Spinal cord (tissue), 10 donors: ENCODE measurements around the gene BRINP1. TPM values are rescaled to one million over a fixed set of nuclear protein-coding genes. Genes with fewer than 3 reads are reported as not detected.
A peak's percentile ranks its signal among the peaks of the same experiment; 100 is the strongest.
"Not testable (repeated sequence)": the region's sequence is repeated elsewhere in the genome, so short reads cannot be mapped to it uniquely, and the experiment has no call there.

Experiments used
- DNase-seq, 6 donors: peaks; one replicate each; pipeline versions ENCODE4 v3.0.0 to v3.0.0-alpha.2; 2013 to 2015; ENCODE audit warnings: low spot score in 6 of 6, low read depth in 4 of 6
- H3K27ac ChIP-seq: one replicate; pipeline ENCODE4 v1.5.1; 2013; ENCODE audit warnings: low read depth, low read length, control low read depth
- H3K27me3 ChIP-seq: one replicate; pipeline ENCODE4 v1.6.1; 2013; ENCODE audit warnings: low read length; ENCODE audit not compliant: control insufficient read depth, insufficient read depth
- H3K36me3 ChIP-seq: one replicate; pipeline ENCODE4 v1.6.1; 2013; ENCODE audit warnings: low read length; ENCODE audit not compliant: control insufficient read depth, insufficient read depth
- H3K4me1 ChIP-seq: one replicate; pipeline ENCODE4 v1.6.1; 2013; ENCODE audit warnings: low read length; ENCODE audit not compliant: control insufficient read depth, insufficient read depth
- H3K4me3 ChIP-seq: one replicate; pipeline ENCODE4 v1.5.1; 2013; ENCODE audit warnings: low read depth, low read length, control low read depth
- H3K9me3 ChIP-seq: one replicate; pipeline ENCODE4 v1.6.1; 2013; ENCODE audit warnings: low read length; ENCODE audit not compliant: control insufficient read depth, insufficient read depth
- WGBS: methylation state at CpG from one replicate; pipeline ENCODE4 v1.1.5; 2013; ENCODE audit warnings: missing lambda C conversion rate; ENCODE audit not compliant: insufficient coverage; 5-methylcytosine and 5-hydroxymethylcytosine counted together
- polyA plus RNA-seq, 2 donors: library from polyadenylated mRNA; unstranded; fragments of 120-200 nt; gene quantifications; one replicate each; pipeline ENCODE4 v1.2.1, GENCODE V29; 2013; ENCODE audit not compliant: insufficient read length in 2 of 2
- total RNA-seq, 2 donors: library from RNA; depleted of rRNA in 1 of 2; stranded (reverse); fragments of 120-200 nt in 1 of 2; fragments of >200 nt in 1 of 2; gene quantifications; one replicate each; pipeline versions ENCODE4 v1.2.3 to v1.2.4, GENCODE V29; 2013 to 2014
- donor health status: healthy.

The BRINP1 gene
- total and polyA plus RNA-seq, 4 donors: 47.2 to 113 (median 90.9) TPM

GRCh38 chr9:119184265-119184936, 184.8 kb downstream of the BRINP1 start:
- Histone ChIP-seq H3K9me3 (no peaks in the 10 kb centered on the region), H3K4me1 (peaks cover 15% of the 10 kb centered on the region), H3K4me3 (no peak overlapping the region), H3K27me3 (no peaks in the 10 kb centered on the region), H3K27ac (no peak overlapping the region), H3K36me3 (peaks cover 9% of the 10 kb centered on the region)
- DNase-seq: no peak
- 80% methylated on average over 2 of the region's 3 CpGs for WGBS

DNA sequence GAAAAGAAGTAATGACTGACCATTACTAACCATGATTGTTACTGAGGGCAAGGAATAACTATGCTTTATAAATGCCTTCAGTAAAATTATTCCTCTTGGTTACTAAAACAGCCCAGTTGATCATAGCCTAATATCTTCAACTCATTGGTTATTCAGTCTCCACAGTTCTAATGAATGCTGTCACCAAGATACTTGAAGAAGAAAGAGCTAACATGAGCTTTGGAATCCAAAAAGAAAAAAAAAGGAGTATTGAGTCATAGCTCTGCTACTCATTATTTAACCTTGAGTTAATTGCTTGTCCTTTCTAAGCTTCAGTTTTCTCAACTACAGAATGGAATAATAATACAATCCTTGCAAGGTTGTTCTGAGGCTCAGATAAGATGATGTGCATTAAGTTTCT, 187.7 kb downstream of the BRINP1 start:
- H3K4me3 ChIP-seq: no peak overlapping the region
- no peaks in the 10 kb centered on the region for H3K9me3 ChIP-seq
- DNase-seq: no peak
- H3K27me3 ChIP-seq: no peaks in the 10 kb centered on the region
- no peak overlapping the region for H3K27ac ChIP-seq
- peaks cover 8% of the 10 kb centered on the region for H3K36me3 ChIP-seq
- peaks cover 32% of the 10 kb centered on the region for H3K4me1 ChIP-seq

DNA sequence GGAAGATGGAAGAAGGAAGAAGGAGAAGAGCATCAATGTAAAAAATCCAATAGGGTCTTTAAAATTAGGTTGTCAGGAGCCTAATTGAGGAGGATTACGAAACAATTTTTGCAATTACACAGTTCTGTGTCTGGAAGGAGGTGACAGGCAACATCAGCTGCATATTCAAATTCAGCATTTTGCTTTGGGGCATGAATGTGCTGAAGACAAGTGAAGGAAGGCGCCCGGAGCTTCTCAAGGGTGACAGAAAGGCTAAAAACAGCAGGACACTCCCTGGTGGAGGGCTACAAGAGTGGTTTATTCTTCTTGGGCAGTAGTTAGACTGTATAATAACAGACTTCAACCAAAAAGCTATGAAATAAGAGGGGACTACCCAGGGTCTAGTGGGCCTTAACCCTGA, 188.3 kb downstream of the BRINP1 start:
- Histone ChIP-seq H3K9me3 (no peaks in the 10 kb centered on the region), H3K4me3 (no peak overlapping the region), H3K27ac (no peak overlapping the region), H3K4me1 (peaks cover 25% of the 10 kb centered on the region), H3K27me3 (no peaks in the 10 kb centered on the region), H3K36me3 (peaks cover 4% of the 10 kb centered on the region)
- DNase-seq: no peak
- WGBS: 93% methylated on average over 3 of the region's 3 CpGs

DNA sequence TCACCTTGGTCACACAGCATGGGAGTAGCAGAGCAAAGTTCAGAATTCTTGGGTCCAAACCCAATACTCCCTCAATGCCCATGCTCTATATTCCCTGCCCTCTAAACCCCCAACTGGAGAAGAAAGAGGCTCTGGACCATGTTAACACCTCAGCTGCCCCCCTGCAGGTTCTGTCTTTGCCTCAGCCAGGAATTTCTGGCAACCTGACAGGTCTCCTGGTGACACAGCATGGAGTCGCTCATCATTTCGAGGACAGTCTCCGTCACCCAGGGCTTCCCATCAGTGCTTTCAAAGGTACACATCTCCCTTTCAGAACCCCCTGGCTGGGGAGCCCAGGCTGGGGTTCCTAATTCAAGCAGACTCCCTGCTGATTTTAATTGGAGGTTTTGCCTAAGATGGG, 189.5 kb downstream of the BRINP1 start:
- peak in 1 of 6 donors; percentile 30 for DNase-seq

DNA sequence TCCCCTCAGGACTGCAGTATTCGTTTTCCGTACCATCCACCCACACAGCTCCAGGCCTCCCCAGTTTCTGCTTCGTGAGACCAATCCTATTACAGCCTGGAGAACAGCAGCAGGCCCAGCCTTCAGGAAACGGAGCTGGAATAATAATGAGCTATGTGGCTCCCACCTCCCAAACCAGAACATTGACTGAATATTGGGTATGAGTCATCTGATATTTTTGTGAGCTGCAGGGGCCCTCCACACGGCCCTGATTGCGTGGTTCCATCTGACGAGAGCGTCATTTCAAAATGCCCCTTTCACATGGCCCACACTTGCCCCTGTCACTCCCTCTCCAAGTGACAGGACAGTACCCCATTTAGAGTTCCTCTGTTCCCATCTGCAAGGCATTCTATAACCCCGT, 192.0 kb downstream of the BRINP1 start:
- Histone ChIP-seq H3K27me3 (no peaks in the 10 kb centered on the region), H3K36me3 (peaks cover 3% of the 10 kb centered on the region), H3K4me1 (peaks cover 22% of the 10 kb centered on the region), H3K9me3 (no peaks in the 10 kb centered on the region), H3K27ac (peak overlapping the region; percentile 47), H3K4me3 (no peak overlapping the region)
- 78% methylated on average over 3 of the region's 9 CpGs for WGBS
- DNase-seq: peak in 2 of 6 donors; percentile 27 to 73

More for the DNA sequence above, 189.5 kb downstream of the BRINP1 start:
- H3K4me3 ChIP-seq: no peak overlapping the region
- H3K27ac ChIP-seq: no peak overlapping the region
- H3K9me3 ChIP-seq: no peaks in the 10 kb centered on the region
- H3K4me1 ChIP-seq: peaks cover 22% of the 10 kb centered on the region
- no peaks in the 10 kb centered on the region for H3K27me3 ChIP-seq
- 34% methylated on average over 3 of the region's 3 CpGs for WGBS
- H3K36me3 ChIP-seq: peaks cover 3% of the 10 kb centered on the region

- Histone ChIP-seq H3K36me3 (peaks cover 3% of the 10 kb centered on the region), H3K27ac (peak overlapping the region; percentile 35), H3K4me1 (peaks cover 22% of the 10 kb centered on the region), H3K9me3 (no peaks in the 10 kb centered on the region), H3K27me3 (no peaks in the 10 kb centered on the region), H3K4me3 (no peak overlapping the region)
- no CpG with 5 or more reads among the region's 1 CpG for WGBS
- peak in 3 of 6 donors; percentile 33 to 56 (median 54) for DNase-seq
These were observed 193.7 kb downstream of the BRINP1 start for GRCh38 chr9:119175581-119175980.

DNA sequence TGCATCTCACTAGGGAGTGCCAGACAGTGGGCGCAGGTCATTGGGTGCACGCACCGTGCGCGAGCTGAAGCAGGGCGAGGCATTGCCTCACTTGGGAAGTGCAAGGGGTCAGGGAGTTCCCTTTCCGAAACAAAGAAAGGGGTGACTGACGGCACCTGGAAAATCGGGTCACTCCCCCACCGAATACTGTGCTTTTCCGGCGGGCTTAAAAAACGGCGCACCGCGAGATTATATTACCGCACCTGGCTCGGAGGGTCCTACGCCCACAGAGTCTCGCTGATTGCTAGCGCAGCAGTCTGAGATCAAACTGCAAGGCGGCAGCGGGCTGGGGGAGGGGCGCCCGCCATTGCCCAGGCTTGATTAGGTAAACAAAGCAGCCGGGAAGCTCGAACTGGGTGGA, 200.0 kb downstream of the BRINP1 start:
- not testable (repeated sequence) for H3K27me3 ChIP-seq, H3K4me3 ChIP-seq, DNase-seq, H3K27ac ChIP-seq, H3K4me1 ChIP-seq, H3K9me3 ChIP-seq
- H3K36me3 ChIP-seq: peaks cover 17% of the 10 kb centered on the region
- 51% methylated on average over 19 of the region's 27 CpGs for WGBS

GRCh38 chr9:119167876-119168275, 201.4 kb downstream of the BRINP1 start:
- H3K27ac ChIP-seq: no peak overlapping the region
- H3K27me3 ChIP-seq: no peaks in the 10 kb centered on the region
- H3K4me1 ChIP-seq: peaks cover 3% of the 10 kb centered on the region
- peaks cover 17% of the 10 kb centered on the region for H3K36me3 ChIP-seq
- WGBS: 99% methylated on average over 9 of the region's 16 CpGs
- H3K4me3 ChIP-seq: no peak overlapping the region
- no peaks in the 10 kb centered on the region for H3K9me3 ChIP-seq
- no peak for DNase-seq

GRCh38 chr9:119167267-119167666, 202.0 kb downstream of the BRINP1 start:
- Histone ChIP-seq H3K27ac (peak overlapping the region; percentile 48), H3K27me3 (no peaks in the 10 kb centered on the region), H3K9me3 (no peaks in the 10 kb centered on the region), H3K4me3 (no peak overlapping the region), H3K4me1 (peaks cover 3% of the 10 kb centered on the region), H3K36me3 (peaks cover 17% of the 10 kb centered on the region)
- DNase-seq: no peak
- WGBS: 98% methylated on average over 21 of the region's 21 CpGs

DNA sequence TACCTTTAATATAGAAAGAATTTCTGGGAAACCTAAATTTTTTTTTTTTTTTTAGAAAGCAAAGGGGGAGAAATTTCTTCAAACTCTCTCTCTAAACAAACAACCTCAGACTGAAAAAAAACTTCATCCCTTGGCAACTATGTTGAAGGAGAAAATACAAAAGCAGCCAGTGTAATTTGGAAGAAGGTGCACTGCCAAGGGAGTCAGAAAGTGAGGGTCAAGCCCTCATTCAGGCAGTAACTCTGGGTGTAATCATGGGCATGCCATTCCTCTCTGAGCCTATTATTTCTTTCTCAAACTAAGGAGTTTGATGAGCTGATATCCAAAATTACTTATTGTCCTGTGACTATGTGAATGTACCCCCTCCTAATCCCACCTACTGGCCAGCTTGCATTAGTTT, 203.1 kb downstream of the BRINP1 start:
- no peak overlapping the region for H3K4me3 ChIP-seq
- H3K27me3 ChIP-seq: no peaks in the 10 kb centered on the region
- H3K36me3 ChIP-seq: peaks cover 17% of the 10 kb centered on the region
- peak overlapping the region; percentile 33 for H3K27ac ChIP-seq
- peaks cover 3% of the 10 kb centered on the region for H3K4me1 ChIP-seq
- no peaks in the 10 kb centered on the region for H3K9me3 ChIP-seq
- DNase-seq: peak in 2 of 6 donors; percentile 37 to 59
